Measurements from ENCODE around the gene RAB5A. TPM values are rescaled to one million over a fixed set of nuclear protein-coding genes. Genes with fewer than 3 reads are reported as not detected.

RAB5A gene
- total RNA-seq (2014; rRNA removed; shearing (Covaris generic)): 128 and 139 TPM in 2 replicates
- 97.6 and 110 TPM in 2 replicates for polyA plus RNA-seq (2016; fragmentation: Nextera tagmentation; extraction: Ambion mirVana)
- long read RNA-seq, transcript RAB5A-201 (6 exons, 2,536 nt): major isoform, 29 of 35 reads
- long read RNA-seq, partial matches to known transcripts: 0 of 35 reads
- long read RNA-seq, other reads (novel, unspliced or antisense): 3 of 35 reads

DNA sequence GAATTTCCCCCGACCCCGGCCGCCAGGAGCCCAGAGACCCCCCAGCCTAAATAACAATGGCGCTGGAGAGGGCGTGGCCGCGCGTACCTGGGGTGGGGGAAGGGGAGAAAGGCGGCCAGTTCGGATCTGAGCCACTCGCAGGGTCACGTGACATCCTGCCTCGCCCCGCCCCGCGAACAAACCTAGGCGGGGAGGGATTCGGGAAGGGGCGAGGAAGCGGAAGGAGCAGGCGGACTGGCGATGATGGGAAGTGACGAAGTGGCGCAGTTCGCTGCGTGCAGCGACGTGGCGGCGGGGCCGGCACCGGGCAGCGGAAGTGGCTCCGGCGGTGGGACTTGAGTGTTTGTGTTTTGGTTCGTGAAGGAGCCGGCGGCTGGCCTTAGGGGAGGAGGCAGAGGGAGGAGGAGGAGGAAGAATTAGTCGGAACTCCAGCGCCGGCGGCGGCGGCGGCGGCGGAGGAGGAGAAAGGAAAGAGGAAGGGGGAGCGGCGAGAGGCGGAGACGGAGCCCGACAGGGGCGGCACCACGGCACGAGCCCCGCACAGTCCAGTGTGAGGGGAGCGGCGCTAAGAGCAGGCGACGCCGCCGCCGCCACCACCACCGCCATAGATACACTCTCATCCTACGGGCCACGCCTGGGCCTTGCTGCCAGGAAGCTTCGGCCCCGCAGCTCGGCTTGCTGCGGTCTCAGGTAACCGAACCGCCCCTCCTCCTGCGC is at the start of gene RAB5A:
RAB5A (plus strand) TSS at position 266 of the 717 bp plus-strand sequence. CDS start 3,802 bp downstream, outside the sequence.
- Histone ChIP-seq H4K20me1 (replicated peaks; ENCODE audit: insufficient read depth) (peaks cover 13% of the 10 kb centered on the region; the same call in 1 of the 2 replicates), H3K27me3 (ENCODE audit: insufficient read depth) (no peaks in the 10 kb centered on the region), H2AFZ (peak within 1 kb of the TSS; percentile 21; the same call in 1 of the 2 replicates), H3K4me3 (peak within 1 kb of the TSS; percentile 67), H3K4me1 (ENCODE audit: insufficient read depth) (peaks cover 31% of the 10 kb centered on the region), H3K79me2 (replicated peaks; ENCODE audit: insufficient read depth) (peaks cover 46% of the 10 kb centered on the region), H3K9me2 (ENCODE audit: insufficient read depth) (no peaks in the 10 kb centered on the region; the same call in 1 of the 2 replicates), H3K4me2 (peak within 1 kb of the TSS; percentile 79), H3K36me3 (ENCODE audit: insufficient read depth) (peaks cover 15% of the 10 kb centered on the region; the same call in 1 of the 2 replicates), H3K27ac (ENCODE audit: low read depth) (peak within 1 kb of the TSS; percentile 96), H3F3A (replicated peaks; ENCODE audit: low read depth) (0 out of 2 replicates have a peak, but pooled peaks cover 5% of the 10 kb centered on the region)
- Mint-ChIP-seq H3K36me3 (ENCODE audit: low read depth) (peaks cover 34% of the 10 kb centered on the region), H3K9me3 (peaks cover 8% of the 10 kb centered on the region; the same call in 1 of the 3 replicates), H3K4me1 (peaks cover 32% of the 10 kb centered on the region), H3K4me3 (peak within 1 kb of the TSS; percentile 99), H3K27me3 (ENCODE audit: insufficient read depth, low read depth, poor library complexity) (peaks cover 13% of the 10 kb centered on the region), H3K27ac (peak within 1 kb of the TSS; percentile 99)
- no peak for TF ChIP-seq JUNB (IDR thresholded peaks at IDR 0.05; ENCODE audit: unreplicated experiment)
- no peak for TF ChIP-seq STAT1 (IDR thresholded peaks at IDR 0.05; ENCODE audit: unreplicated experiment)
- TF ChIP-seq POLR2AphosphoS5 (IDR thresholded peaks at IDR 0.05; ENCODE audit: low read depth): peak; percentile 71
- peak; percentile 92 for TF ChIP-seq CREB1 (CRISPR knock-in tag; IDR thresholded peaks at IDR 0.05; ENCODE audit: low read depth)
- TF ChIP-seq ETS1 (IDR thresholded peaks at IDR 0.05): peak; percentile 78
- no peak for TF ChIP-seq ZNF331 (CRISPR knock-in tag; IDR thresholded peaks at IDR 0.05; ENCODE audit: low read depth)
- TF ChIP-seq, protein P1, sequence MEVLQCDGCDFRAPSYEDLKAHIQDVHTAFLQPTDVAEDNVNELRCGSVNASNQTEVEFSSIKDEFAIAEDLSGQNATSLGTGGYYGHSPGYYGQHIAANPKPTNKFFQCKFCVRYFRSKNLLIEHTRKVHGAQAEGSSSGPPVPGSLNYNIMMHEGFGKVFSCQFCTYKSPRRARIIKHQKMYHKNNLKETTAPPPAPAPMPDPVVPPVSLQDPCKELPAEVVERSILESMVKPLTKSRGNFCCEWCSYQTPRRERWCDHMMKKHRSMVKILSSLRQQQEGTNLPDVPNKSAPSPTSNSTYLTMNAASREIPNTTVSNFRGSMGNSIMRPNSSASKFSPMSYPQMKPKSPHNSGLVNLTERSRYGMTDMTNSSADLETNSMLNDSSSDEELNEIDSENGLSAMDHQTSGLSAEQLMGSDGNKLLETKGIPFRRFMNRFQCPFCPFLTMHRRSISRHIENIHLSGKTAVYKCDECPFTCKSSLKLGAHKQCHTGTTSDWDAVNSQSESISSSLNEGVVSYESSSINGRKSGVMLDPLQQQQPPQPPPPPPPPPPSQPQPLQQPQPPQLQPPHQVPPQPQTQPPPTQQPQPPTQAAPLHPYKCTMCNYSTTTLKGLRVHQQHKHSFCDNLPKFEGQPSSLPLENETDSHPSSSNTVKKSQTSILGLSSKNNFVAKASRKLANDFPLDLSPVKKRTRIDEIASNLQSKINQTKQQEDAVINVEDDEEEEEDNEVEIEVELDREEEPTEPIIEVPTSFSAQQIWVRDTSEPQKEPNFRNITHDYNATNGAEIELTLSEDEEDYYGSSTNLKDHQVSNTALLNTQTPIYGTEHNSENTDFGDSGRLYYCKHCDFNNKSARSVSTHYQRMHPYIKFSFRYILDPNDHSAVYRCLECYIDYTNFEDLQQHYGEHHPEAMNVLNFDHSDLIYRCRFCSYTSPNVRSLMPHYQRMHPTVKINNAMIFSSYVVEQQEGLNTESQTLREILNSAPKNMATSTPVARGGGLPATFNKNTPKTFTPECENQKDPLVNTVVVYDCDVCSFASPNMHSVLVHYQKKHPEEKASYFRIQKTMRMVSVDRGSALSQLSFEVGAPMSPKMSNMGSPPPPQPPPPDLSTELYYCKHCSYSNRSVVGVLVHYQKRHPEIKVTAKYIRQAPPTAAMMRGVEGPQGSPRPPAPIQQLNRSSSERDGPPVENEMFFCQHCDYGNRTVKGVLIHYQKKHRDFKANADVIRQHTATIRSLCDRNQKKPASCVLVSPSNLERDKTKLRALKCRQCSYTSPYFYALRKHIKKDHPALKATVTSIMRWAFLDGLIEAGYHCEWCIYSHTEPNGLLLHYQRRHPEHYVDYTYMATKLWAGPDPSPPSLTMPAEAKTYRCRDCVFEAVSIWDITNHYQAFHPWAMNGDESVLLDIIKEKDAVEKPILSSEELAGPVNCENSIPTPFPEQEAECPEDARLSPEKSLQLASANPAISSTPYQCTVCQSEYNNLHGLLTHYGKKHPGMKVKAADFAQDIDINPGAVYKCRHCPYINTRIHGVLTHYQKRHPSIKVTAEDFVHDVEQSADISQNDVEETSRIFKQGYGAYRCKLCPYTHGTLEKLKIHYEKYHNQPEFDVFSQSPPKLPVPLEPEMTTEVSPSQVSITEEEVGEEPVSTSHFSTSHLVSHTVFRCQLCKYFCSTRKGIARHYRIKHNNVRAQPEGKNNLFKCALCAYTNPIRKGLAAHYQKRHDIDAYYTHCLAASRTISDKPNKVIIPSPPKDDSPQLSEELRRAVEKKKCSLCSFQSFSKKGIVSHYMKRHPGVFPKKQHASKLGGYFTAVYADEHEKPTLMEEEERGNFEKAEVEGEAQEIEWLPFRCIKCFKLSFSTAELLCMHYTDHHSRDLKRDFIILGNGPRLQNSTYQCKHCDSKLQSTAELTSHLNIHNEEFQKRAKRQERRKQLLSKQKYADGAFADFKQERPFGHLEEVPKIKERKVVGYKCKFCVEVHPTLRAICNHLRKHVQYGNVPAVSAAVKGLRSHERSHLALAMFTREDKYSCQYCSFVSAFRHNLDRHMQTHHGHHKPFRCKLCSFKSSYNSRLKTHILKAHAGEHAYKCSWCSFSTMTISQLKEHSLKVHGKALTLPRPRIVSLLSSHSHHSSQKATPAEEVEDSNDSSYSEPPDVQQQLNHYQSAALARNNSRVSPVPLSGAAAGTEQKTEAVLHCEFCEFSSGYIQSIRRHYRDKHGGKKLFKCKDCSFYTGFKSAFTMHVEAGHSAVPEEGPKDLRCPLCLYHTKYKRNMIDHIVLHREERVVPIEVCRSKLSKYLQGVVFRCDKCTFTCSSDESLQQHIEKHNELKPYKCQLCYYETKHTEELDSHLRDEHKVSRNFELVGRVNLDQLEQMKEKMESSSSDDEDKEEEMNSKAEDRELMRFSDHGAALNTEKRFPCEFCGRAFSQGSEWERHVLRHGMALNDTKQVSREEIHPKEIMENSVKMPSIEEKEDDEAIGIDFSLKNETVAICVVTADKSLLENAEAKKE (CRISPR knock-in tag; IDR thresholded peaks at IDR 0.05): no peak
- no peak for TF ChIP-seq NANOG (IDR thresholded peaks at IDR 0.05; ENCODE audit: borderline replicate concordance)
- TF ChIP-seq CTCF (conservative IDR thresholded peaks at IDR 0.05; ENCODE audit: low read depth in 2 of 2): no peak
- TF ChIP-seq EZH2 (IDR thresholded peaks at IDR 0.05; ENCODE audit: low read depth, unreplicated experiment): no peak
- TF ChIP-seq, protein P2, sequence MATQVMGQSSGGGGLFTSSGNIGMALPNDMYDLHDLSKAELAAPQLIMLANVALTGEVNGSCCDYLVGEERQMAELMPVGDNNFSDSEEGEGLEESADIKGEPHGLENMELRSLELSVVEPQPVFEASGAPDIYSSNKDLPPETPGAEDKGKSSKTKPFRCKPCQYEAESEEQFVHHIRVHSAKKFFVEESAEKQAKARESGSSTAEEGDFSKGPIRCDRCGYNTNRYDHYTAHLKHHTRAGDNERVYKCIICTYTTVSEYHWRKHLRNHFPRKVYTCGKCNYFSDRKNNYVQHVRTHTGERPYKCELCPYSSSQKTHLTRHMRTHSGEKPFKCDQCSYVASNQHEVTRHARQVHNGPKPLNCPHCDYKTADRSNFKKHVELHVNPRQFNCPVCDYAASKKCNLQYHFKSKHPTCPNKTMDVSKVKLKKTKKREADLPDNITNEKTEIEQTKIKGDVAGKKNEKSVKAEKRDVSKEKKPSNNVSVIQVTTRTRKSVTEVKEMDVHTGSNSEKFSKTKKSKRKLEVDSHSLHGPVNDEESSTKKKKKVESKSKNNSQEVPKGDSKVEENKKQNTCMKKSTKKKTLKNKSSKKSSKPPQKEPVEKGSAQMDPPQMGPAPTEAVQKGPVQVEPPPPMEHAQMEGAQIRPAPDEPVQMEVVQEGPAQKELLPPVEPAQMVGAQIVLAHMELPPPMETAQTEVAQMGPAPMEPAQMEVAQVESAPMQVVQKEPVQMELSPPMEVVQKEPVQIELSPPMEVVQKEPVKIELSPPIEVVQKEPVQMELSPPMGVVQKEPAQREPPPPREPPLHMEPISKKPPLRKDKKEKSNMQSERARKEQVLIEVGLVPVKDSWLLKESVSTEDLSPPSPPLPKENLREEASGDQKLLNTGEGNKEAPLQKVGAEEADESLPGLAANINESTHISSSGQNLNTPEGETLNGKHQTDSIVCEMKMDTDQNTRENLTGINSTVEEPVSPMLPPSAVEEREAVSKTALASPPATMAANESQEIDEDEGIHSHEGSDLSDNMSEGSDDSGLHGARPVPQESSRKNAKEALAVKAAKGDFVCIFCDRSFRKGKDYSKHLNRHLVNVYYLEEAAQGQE (IDR thresholded peaks at IDR 0.05; ENCODE audit: unreplicated experiment): no peak
- no peak for TF ChIP-seq EZH2phosphoT487 (IDR thresholded peaks at IDR 0.05; ENCODE audit: unreplicated experiment)
- TF ChIP-seq ZNF114 (CRISPR knock-in tag; IDR thresholded peaks at IDR 0.05): no peak
- ATAC-seq (peak; percentile 90), DNase-seq (ENCODE audit: low spot score) (peak; percentile 99)

All from GM23338 (cell line).